ENCODE results near the gene MRPL22.

DNA sequence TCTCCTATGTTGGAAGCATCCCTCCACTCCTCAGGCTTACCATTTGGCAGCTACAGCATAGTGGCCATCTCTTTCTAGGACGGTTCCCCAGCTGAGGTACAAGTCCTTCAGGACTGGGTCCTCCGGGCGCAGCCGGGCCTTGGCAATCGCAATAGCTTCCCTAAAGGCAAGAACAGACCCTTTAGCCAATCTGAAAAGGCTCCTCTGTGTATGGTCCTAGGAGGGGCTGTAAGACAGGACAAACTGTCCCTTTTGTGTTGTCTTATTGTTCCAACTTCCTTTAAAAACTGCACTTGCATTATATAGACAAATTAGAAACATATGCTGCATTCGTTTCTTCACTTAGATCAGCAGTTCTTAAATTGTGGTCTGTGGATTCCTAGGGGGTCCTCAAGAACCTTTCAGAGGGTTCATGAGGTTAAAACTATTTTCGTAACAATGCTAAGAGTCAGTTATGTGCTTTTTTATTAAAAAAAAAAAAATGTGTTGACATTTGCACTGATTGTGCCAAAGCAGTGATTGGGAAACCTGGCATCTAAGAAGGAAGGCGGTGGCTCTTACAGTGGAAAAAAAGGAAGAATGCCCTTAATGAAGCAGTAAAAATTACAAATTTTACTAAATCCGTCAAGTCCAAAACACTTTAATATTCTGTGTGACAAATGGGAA, 41.6 kb upstream of the MRPL22 start:
- TF ChIP-seq POLR2A (IDR thresholded peaks at IDR 0.05; ENCODE audit: low read depth, low read length) (no peak), TAF1 (IDR thresholded peaks at IDR 0.05; ENCODE audit: low read depth, low read length) (no peak)

Measured in GM12891 (cell line).